C4-2B (cell line): ENCODE measurements around the gene MYH11.

Experiments
- CTCF ChIP-seq: fragments of 450-650 bp; conservative IDR thresholded peaks from 2 replicates; pipeline ENCODE4 v1.5.1; 2017; ENCODE audit warnings: mild to moderate bottlenecking
- ZFX ChIP-seq: fragments of 450-650 bp; IDR thresholded peaks from 2 replicates; pipeline ENCODE4 v1.6.1; 2017

GRCh38 chr16:15866451-15866850 lies 9.6 kb upstream of the MYH11 start:
- TF ChIP-seq CTCF (no peak), ZFX (no peak)
